HUES64 (cell line): ENCODE measurements around the gene ADPRHL1.
A peak's percentile ranks its signal among the peaks of the same experiment; 100 is the strongest.
"Not testable (repeated sequence)": the region's sequence is repeated elsewhere in the genome, so short reads cannot be mapped to it uniquely, and the experiment has no call there.

ENCODE experiments used
- H3K27ac ChIP-seq: 2 replicates; pipeline ENCODE4 v1.7.0; 2013; ENCODE audit warnings: low read depth, low read length, inconsistent platforms
- H3K27me3 ChIP-seq: 2 replicates; pipeline ENCODE4 v1.6.1; 2013; ENCODE audit warnings: mild to moderate bottlenecking, low read length; ENCODE audit not compliant: insufficient read depth
- H3K36me3 ChIP-seq: 2 replicates; pipeline ENCODE4 v1.6.1; 2013; ENCODE audit warnings: mild to moderate bottlenecking, low read length; ENCODE audit not compliant: insufficient read depth
- H3K4me1 ChIP-seq: 2 replicates; pipeline ENCODE4 v1.6.1; 2013; ENCODE audit warnings: mild to moderate bottlenecking, low read length, moderate library complexity; ENCODE audit not compliant: insufficient read depth
- H3K4me3 ChIP-seq: 2 replicates; pipeline ENCODE4 v1.5.1; 2013; ENCODE audit warnings: mild to moderate bottlenecking, low read length, moderate library complexity
- H3K9ac ChIP-seq: 2 replicates; pipeline ENCODE4 v1.6.1; 2013; ENCODE audit warnings: mild to moderate bottlenecking, low read depth, low read length
- H3K9me3 ChIP-seq: 2 replicates; pipeline ENCODE4 v1.6.1; 2013; ENCODE audit warnings: low read depth, low read length; ENCODE audit not compliant: insufficient read depth
- WGBS: fragments of 150-250, 120-280 bp; methylation state at CpG from one replicate; pipeline ENCODE4 v1.1.7; 2013; ENCODE audit warnings: missing lambda C conversion rate; 5-methylcytosine and 5-hydroxymethylcytosine counted together

Gene ADPRHL1

GRCh38 chr13:113393563-113394338 is 59.5 kb downstream of the ADPRHL1 start:
- Histone ChIP-seq H3K9ac (peak overlapping the region; percentile 82), H3K9me3 (peaks cover 2% of the 10 kb centered on the region; the same call in 1 of the 2 replicates), H3K4me1 (peaks cover 8% of the 10 kb centered on the region), H3K27ac (no peak overlapping the region), H3K36me3 (no peaks in the 10 kb centered on the region), H3K4me3 (peak overlapping the region; percentile 80), H3K27me3 (no peaks in the 10 kb centered on the region)
- WGBS: 9% methylated on average over 63 of the region's 63 CpGs

DNA sequence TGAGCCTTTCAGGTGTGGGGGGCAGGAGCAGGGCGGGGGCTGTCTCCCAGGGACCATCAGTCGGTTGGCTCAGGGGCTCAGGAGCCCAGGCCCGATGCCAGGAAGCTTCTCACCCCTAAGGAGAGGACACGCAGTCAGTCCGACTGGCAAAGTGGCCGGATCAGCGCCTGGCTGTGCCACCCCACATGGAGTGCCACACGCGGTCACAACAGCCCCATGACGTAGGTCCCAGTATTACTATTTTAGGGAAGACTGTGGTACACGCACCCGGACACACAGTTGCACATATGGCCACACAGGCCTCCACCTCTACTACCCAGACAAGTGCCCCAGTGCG is 60.1 kb downstream of the ADPRHL1 start:
- Histone ChIP-seq H3K36me3 (no peaks in the 10 kb centered on the region), H3K27ac (no peak overlapping the region), H3K27me3 (no peaks in the 10 kb centered on the region), H3K9ac (no peak overlapping the region), H3K4me3 (peak overlapping the region; percentile 80), H3K4me1 (peaks cover 7% of the 10 kb centered on the region), H3K9me3 (peaks cover 8% of the 10 kb centered on the region)
- WGBS: 94% methylated on average over 13 of the region's 13 CpGs

- WGBS: 41% methylated on average over 10 of the region's 10 CpGs
- H3K9ac ChIP-seq: no peak overlapping the region
- H3K9me3 ChIP-seq: peaks cover 29% of the 10 kb centered on the region
Observed at GRCh38 chr13:113390874-113391497, 62.3 kb downstream of the ADPRHL1 start.

DNA sequence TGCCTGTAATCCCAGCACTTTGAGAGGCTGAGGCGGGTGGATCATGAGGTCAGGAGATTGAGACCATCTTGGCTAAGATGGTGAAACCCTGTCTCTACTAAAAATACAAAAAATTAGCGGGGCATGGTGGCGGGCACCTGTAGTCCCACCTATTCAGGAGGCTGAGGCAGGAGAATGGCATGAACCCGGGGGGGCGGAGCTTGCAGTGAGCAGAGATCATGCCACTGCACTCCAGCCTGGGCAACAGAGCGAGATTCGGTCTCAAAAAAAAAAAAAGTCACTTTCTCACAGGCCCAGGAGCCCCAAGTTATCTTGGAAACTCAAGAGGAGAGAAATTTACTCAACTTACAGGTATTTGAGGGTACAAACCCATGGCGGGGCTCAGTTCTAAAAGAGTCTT is 63.7 kb downstream of the ADPRHL1 start:
- not testable (repeated sequence) for H3K4me1 ChIP-seq, H3K9ac ChIP-seq, H3K27ac ChIP-seq, H3K27me3 ChIP-seq, H3K4me3 ChIP-seq, H3K36me3 ChIP-seq
- 86% methylated on average over 7 of the region's 8 CpGs for WGBS
- H3K9me3 ChIP-seq: peaks cover 39% of the 10 kb centered on the region

More at GRCh38 chr13:113390874-113391497, 62.3 kb downstream of the ADPRHL1 start:
- Histone ChIP-seq H3K36me3 (no peaks in the 10 kb centered on the region), H3K27me3 (no peaks in the 10 kb centered on the region), H3K27ac (peak overlapping the region; percentile 76; the same call in 1 of the 2 replicates), H3K4me1 (peaks cover 7% of the 10 kb centered on the region), H3K4me3 (no peak overlapping the region)

GRCh38 chr13:113387396-113387795 is 65.9 kb downstream of the ADPRHL1 start:
- H3K4me3 ChIP-seq: no peak overlapping the region
- peaks cover 7% of the 10 kb centered on the region for H3K4me1 ChIP-seq
- no peaks in the 10 kb centered on the region for H3K27me3 ChIP-seq
- no peaks in the 10 kb centered on the region for H3K36me3 ChIP-seq
- no peak overlapping the region for H3K9ac ChIP-seq
- H3K9me3 ChIP-seq: peaks cover 50% of the 10 kb centered on the region
- 93% methylated on average over 1 of the region's 1 CpG for WGBS
- no peak overlapping the region for H3K27ac ChIP-seq

DNA sequence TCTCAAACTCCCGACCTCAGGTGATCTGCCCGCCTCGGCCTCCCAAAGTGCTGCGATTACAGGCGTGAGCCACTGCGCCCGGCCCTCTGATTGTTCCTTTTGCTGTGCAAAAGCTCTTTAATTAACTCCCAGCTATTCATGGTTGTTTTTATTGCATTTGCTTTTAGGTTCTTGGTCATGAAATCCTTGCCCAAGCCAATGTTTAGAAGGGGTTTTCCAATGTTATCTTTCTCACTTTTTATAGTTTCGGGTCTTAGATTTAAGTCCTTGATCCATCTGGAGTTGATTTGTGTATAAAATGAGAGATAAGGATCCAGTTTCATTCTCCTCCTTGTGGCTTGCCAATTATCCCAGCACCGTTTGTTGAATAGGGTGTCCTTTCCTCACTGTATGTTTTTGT is 70.2 kb downstream of the ADPRHL1 start:
- Histone ChIP-seq H3K27me3 (no peaks in the 10 kb centered on the region), H3K27ac (no peak overlapping the region), H3K4me3 (no peak overlapping the region), H3K9ac (no peak overlapping the region), H3K4me1 (no peaks in the 10 kb centered on the region), H3K9me3 (peaks cover 46% of the 10 kb centered on the region), H3K36me3 (no peaks in the 10 kb centered on the region)
- 98% methylated on average over 9 of the region's 9 CpGs for WGBS

GRCh38 chr13:113382542-113382941 is 70.7 kb downstream of the ADPRHL1 start:
- H3K9ac ChIP-seq, H3K27ac ChIP-seq, H3K36me3 ChIP-seq, H3K4me1 ChIP-seq, H3K4me3 ChIP-seq, H3K27me3 ChIP-seq: not testable (repeated sequence)
- H3K9me3 ChIP-seq: peaks cover 42% of the 10 kb centered on the region
- no CpG with 5 or more reads among the region's 2 CpGs for WGBS

- no peaks in the 10 kb centered on the region for H3K27me3 ChIP-seq
- H3K4me1 ChIP-seq: peaks cover 8% of the 10 kb centered on the region; the same call in 1 of the 2 replicates
- no peak overlapping the region for H3K4me3 ChIP-seq
- no peaks in the 10 kb centered on the region for H3K36me3 ChIP-seq
- no peak overlapping the region for H3K9ac ChIP-seq
- no peak overlapping the region for H3K27ac ChIP-seq
- 95% methylated on average over 10 of the region's 10 CpGs for WGBS
- H3K9me3 ChIP-seq: peaks cover 15% of the 10 kb centered on the region
Observed at GRCh38 chr13:113378825-113379224, 74.5 kb downstream of the ADPRHL1 start.

- Histone ChIP-seq H3K4me3 (no peak overlapping the region), H3K36me3 (no peaks in the 10 kb centered on the region), H3K9me3 (no peaks in the 10 kb centered on the region), H3K4me1 (peaks cover 8% of the 10 kb centered on the region; the same call in 1 of the 2 replicates), H3K27me3 (no peaks in the 10 kb centered on the region), H3K27ac (no peak overlapping the region), H3K9ac (no peak overlapping the region)
- WGBS: 93% methylated on average over 8 of the region's 8 CpGs
Observed at GRCh38 chr13:113374511-113375175, 78.6 kb downstream of the ADPRHL1 start.

- H3K4me1 ChIP-seq: peaks cover 8% of the 10 kb centered on the region; the same call in 1 of the 2 replicates
- no peaks in the 10 kb centered on the region for H3K36me3 ChIP-seq
- 92% methylated on average over 20 of the region's 20 CpGs for WGBS
- no peaks in the 10 kb centered on the region for H3K9me3 ChIP-seq
- H3K4me3 ChIP-seq: no peak overlapping the region
- no peaks in the 10 kb centered on the region for H3K27me3 ChIP-seq
- H3K9ac ChIP-seq: no peak overlapping the region
- H3K27ac ChIP-seq: no peak overlapping the region
Observed at GRCh38 chr13:113373811-113374485, 79.3 kb downstream of the ADPRHL1 start.

- not testable (repeated sequence) for H3K4me3 ChIP-seq, H3K9me3 ChIP-seq, H3K27ac ChIP-seq, H3K27me3 ChIP-seq, H3K36me3 ChIP-seq, H3K9ac ChIP-seq, H3K4me1 ChIP-seq
- WGBS: 98% methylated on average over 3 of the region's 3 CpGs
Observed at GRCh38 chr13:113371701-113372100, 81.6 kb downstream of the ADPRHL1 start.
